Measurements from ENCODE around the gene PRUNE2. TPM values are rescaled to one million over a fixed set of nuclear protein-coding genes. Genes with fewer than 3 reads are reported as not detected.

PRUNE2 gene
- total RNA-seq, 1 experiment from 2014 or later: 0.48 TPM

DNA sequence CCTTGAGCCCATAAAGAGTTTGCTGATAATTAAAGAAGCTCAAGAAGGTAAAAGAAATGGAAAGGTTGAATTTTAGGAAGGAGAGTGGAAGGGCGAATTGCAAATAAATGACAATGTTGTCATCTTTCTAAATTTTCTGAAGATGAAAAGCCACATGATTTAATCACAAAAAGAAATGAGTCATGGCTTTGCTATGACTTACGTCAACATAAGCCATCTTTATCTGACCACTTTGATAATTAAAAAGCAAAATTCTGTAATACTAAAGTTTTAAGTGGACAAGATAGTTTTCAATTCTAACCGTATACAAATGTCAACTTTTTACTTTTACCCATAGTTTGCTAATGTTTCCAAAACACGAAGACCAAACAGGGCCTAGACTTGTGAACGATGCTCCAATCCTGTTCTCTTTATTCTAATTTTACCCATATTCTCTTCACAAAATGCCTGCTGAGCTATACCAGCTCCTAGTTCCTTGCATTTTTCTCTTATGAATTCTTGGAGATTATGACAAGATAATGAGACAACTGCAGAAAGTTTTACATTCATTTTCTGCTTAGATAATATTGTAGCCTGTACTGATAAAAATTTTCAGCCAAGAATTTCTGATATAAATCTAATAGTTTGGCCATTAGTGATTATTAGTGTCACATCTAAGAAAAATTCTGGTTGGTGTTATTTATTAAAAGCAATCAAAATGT lies 21.8 kb upstream of the PRUNE2 start:
- Histone ChIP-seq H3K4me3 (ENCODE audit: low read length) (no peak overlapping the region), H3K36me3 (ENCODE audit: insufficient read depth, low read length) (no peaks in the 10 kb centered on the region), H3K9me2 (replicated peaks; ENCODE audit: insufficient read depth, low read length) (no peaks in the 10 kb centered on the region), H3K4me1 (ENCODE audit: low read length) (no peaks in the 10 kb centered on the region), H3K9ac (ENCODE audit: low read length) (no peak overlapping the region), H3K27ac (ENCODE audit: low read length) (no peak overlapping the region), H3K4me2 (ENCODE audit: low read depth, low read length, poor library complexity, severe bottlenecking) (no peak overlapping the region), H2AFZ (ENCODE audit: low read length) (no peak overlapping the region), H4K20me1 (ENCODE audit: insufficient read depth, low read depth, low read length) (no peaks in the 10 kb centered on the region), H3K79me2 (ENCODE audit: low read length) (no peaks in the 10 kb centered on the region), H3K9me3 (ENCODE audit: low read length) (no peaks in the 10 kb centered on the region), H3K27me3 (ENCODE audit: low read length) (no peaks in the 10 kb centered on the region)
- DNase-seq: no peak

DNA sequence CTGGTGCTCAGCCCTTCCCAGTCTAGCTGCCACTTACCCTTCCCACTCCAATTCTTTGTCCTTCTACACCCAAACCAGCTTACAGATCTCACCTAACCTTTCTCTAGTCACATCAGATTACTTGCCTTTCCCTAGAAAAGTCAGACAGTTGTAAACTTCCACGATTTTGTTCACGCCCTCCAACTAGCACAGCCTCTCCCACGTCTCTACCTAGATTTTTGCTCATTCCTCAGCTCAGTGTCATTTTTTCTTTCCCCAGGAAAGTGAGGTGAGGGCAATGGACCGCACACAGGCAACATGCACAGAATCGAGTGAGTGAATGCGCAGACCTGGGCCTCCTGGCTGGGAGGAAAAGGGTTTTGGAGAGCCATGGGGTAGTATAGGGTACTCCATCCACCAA lies 20.9 kb upstream of the PRUNE2 start:
- no peak overlapping the region for H3K4me3 ChIP-seq (ENCODE audit: low read length)
- no peaks in the 10 kb centered on the region for H4K20me1 ChIP-seq (ENCODE audit: insufficient read depth, low read depth, low read length)
- no peak for DNase-seq
- no peaks in the 10 kb centered on the region for H3K9me2 ChIP-seq (replicated peaks; ENCODE audit: insufficient read depth, low read length)
- H3K27me3 ChIP-seq (ENCODE audit: low read length): no peaks in the 10 kb centered on the region
- H3K9me3 ChIP-seq (ENCODE audit: low read length): no peaks in the 10 kb centered on the region
- no peak overlapping the region for H3K27ac ChIP-seq (ENCODE audit: low read length)
- no peak overlapping the region for H3K9ac ChIP-seq (ENCODE audit: low read length)
- no peak overlapping the region for H3K4me2 ChIP-seq (ENCODE audit: low read depth, low read length, poor library complexity, severe bottlenecking)
- H3K79me2 ChIP-seq (ENCODE audit: low read length): no peaks in the 10 kb centered on the region
- H3K36me3 ChIP-seq (ENCODE audit: insufficient read depth, low read length): no peaks in the 10 kb centered on the region
- no peak overlapping the region for H2AFZ ChIP-seq (ENCODE audit: low read length)
- H3K4me1 ChIP-seq (ENCODE audit: low read length): no peaks in the 10 kb centered on the region

DNA sequence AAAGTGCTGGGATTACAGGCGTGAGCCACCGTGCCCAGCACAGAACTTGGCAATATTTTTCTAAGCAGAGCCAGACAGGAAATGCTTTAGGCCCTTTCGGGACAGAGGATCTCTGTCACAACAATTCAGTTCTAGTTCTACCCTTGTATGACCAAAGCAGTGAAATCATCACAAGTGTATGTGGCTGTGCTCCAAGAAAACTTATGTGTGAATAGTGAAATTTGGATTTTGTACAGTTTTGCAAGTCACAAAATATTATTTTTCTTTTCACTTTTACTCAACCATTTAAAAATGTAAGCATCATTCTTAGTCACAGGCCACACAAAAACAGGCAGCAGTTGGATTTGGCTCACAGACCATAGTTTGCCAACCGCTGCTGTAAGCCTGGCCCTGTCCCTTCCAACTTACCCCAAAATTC lies 20.4 kb upstream of the PRUNE2 start:
- Histone ChIP-seq H3K27ac (ENCODE audit: low read length) (no peak overlapping the region), H3K27me3 (ENCODE audit: low read length) (no peaks in the 10 kb centered on the region), H3K9ac (ENCODE audit: low read length) (no peak overlapping the region), H3K9me3 (ENCODE audit: low read length) (no peaks in the 10 kb centered on the region), H3K36me3 (ENCODE audit: insufficient read depth, low read length) (no peaks in the 10 kb centered on the region), H3K9me2 (replicated peaks; ENCODE audit: insufficient read depth, low read length) (no peaks in the 10 kb centered on the region), H3K4me1 (ENCODE audit: low read length) (no peaks in the 10 kb centered on the region), H4K20me1 (ENCODE audit: insufficient read depth, low read depth, low read length) (no peaks in the 10 kb centered on the region), H3K4me2 (ENCODE audit: low read depth, low read length, poor library complexity, severe bottlenecking) (no peak overlapping the region), H3K4me3 (ENCODE audit: low read length) (no peak overlapping the region), H3K79me2 (ENCODE audit: low read length) (no peaks in the 10 kb centered on the region), H2AFZ (ENCODE audit: low read length) (no peak overlapping the region)
- DNase-seq: no peak

GRCh38 chr9:76921165-76921564 lies 15.3 kb upstream of the PRUNE2 start:
- Histone ChIP-seq H3K9me3 (ENCODE audit: low read length) (no peaks in the 10 kb centered on the region), H3K4me2 (ENCODE audit: low read depth, low read length, poor library complexity, severe bottlenecking) (no peak overlapping the region), H3K27ac (ENCODE audit: low read length) (no peak overlapping the region), H3K36me3 (ENCODE audit: insufficient read depth, low read length) (no peaks in the 10 kb centered on the region), H3K79me2 (ENCODE audit: low read length) (no peaks in the 10 kb centered on the region), H2AFZ (ENCODE audit: low read length) (no peak overlapping the region), H4K20me1 (ENCODE audit: insufficient read depth, low read depth, low read length) (no peaks in the 10 kb centered on the region), H3K4me3 (ENCODE audit: low read length) (no peak overlapping the region), H3K9ac (ENCODE audit: low read length) (no peak overlapping the region), H3K27me3 (ENCODE audit: low read length) (no peaks in the 10 kb centered on the region), H3K4me1 (ENCODE audit: low read length) (no peaks in the 10 kb centered on the region), H3K9me2 (replicated peaks; ENCODE audit: insufficient read depth, low read length) (no peaks in the 10 kb centered on the region)
- no peak for DNase-seq

DNA sequence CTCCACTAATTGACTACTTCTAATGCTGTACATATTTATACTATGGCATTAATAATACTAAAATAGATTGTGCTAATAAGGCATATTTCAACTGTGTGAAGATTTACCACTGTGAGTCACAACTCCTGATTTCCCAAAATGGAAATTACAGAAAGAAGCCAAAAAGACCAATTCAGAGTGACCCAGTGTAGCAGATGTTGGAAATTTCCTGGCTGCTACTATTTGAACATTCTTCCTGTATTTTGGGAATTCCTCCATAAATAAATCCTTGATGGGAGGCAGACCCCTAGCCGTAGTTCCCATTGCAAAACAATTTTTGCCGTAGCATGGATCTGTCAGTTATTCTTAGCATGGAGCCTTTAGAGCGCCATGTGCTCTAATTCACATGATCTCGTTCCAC lies 11.4 kb upstream of the PRUNE2 start:
- H3K9me3 ChIP-seq (ENCODE audit: low read length): no peaks in the 10 kb centered on the region
- no peak for DNase-seq
- no peaks in the 10 kb centered on the region for H3K27me3 ChIP-seq (ENCODE audit: low read length)
- no peak overlapping the region for H3K4me2 ChIP-seq (ENCODE audit: low read depth, low read length, poor library complexity, severe bottlenecking)
- H3K79me2 ChIP-seq (ENCODE audit: low read length): no peaks in the 10 kb centered on the region
- no peaks in the 10 kb centered on the region for H3K9me2 ChIP-seq (replicated peaks; ENCODE audit: insufficient read depth, low read length)
- no peak overlapping the region for H3K9ac ChIP-seq (ENCODE audit: low read length)
- peaks cover 4% of the 10 kb centered on the region for H3K4me1 ChIP-seq (ENCODE audit: low read length)
- no peaks in the 10 kb centered on the region for H3K36me3 ChIP-seq (ENCODE audit: insufficient read depth, low read length)
- H3K27ac ChIP-seq (ENCODE audit: low read length): no peak overlapping the region
- H3K4me3 ChIP-seq (ENCODE audit: low read length): no peak overlapping the region
- H2AFZ ChIP-seq (ENCODE audit: low read length): no peak overlapping the region
- H4K20me1 ChIP-seq (ENCODE audit: insufficient read depth, low read depth, low read length): no peaks in the 10 kb centered on the region

- Histone ChIP-seq H3K9ac (ENCODE audit: low read length) (no peak overlapping the region), H3K79me2 (ENCODE audit: low read length) (no peaks in the 10 kb centered on the region), H3K4me1 (ENCODE audit: low read length) (peaks cover 4% of the 10 kb centered on the region), H3K4me3 (ENCODE audit: low read length) (no peak overlapping the region), H2AFZ (ENCODE audit: low read length) (no peak overlapping the region), H3K9me2 (replicated peaks; ENCODE audit: insufficient read depth, low read length) (no peaks in the 10 kb centered on the region), H4K20me1 (ENCODE audit: insufficient read depth, low read depth, low read length) (no peaks in the 10 kb centered on the region), H3K27me3 (ENCODE audit: low read length) (no peaks in the 10 kb centered on the region), H3K9me3 (ENCODE audit: low read length) (no peaks in the 10 kb centered on the region), H3K36me3 (ENCODE audit: insufficient read depth, low read length) (no peaks in the 10 kb centered on the region), H3K27ac (ENCODE audit: low read length) (no peak overlapping the region), H3K4me2 (ENCODE audit: low read depth, low read length, poor library complexity, severe bottlenecking) (no peak overlapping the region)
- DNase-seq: no peak
Measured at GRCh38 chr9:76916231-76916630, 10.3 kb upstream of the PRUNE2 start.

GRCh38 chr9:76913467-76913866 lies 7.6 kb upstream of the PRUNE2 start:
- H4K20me1 ChIP-seq (ENCODE audit: insufficient read depth, low read depth, low read length): no peaks in the 10 kb centered on the region
- DNase-seq: no peak
- no peak overlapping the region for H2AFZ ChIP-seq (ENCODE audit: low read length)
- no peaks in the 10 kb centered on the region for H3K9me2 ChIP-seq (replicated peaks; ENCODE audit: insufficient read depth, low read length)
- H3K4me3 ChIP-seq (ENCODE audit: low read length): no peak overlapping the region
- no peaks in the 10 kb centered on the region for H3K36me3 ChIP-seq (ENCODE audit: insufficient read depth, low read length)
- H3K9ac ChIP-seq (ENCODE audit: low read length): no peak overlapping the region
- H3K4me2 ChIP-seq (ENCODE audit: low read depth, low read length, poor library complexity, severe bottlenecking): no peak overlapping the region
- no peaks in the 10 kb centered on the region for H3K79me2 ChIP-seq (ENCODE audit: low read length)
- no peak overlapping the region for H3K27ac ChIP-seq (ENCODE audit: low read length)
- H3K9me3 ChIP-seq (ENCODE audit: low read length): no peaks in the 10 kb centered on the region
- H3K4me1 ChIP-seq (ENCODE audit: low read length): peaks cover 4% of the 10 kb centered on the region
- no peaks in the 10 kb centered on the region for H3K27me3 ChIP-seq (ENCODE audit: low read length)

- no peak overlapping the region for H3K9ac ChIP-seq (ENCODE audit: low read length)
- no peak overlapping the region for H2AFZ ChIP-seq (ENCODE audit: low read length)
- H3K9me3 ChIP-seq (ENCODE audit: low read length): no peaks in the 10 kb centered on the region
- H3K36me3 ChIP-seq (ENCODE audit: insufficient read depth, low read length): no peaks in the 10 kb centered on the region
- H3K9me2 ChIP-seq (replicated peaks; ENCODE audit: insufficient read depth, low read length): no peaks in the 10 kb centered on the region
- no peak overlapping the region for H3K4me2 ChIP-seq (ENCODE audit: low read depth, low read length, poor library complexity, severe bottlenecking)
- H3K79me2 ChIP-seq (ENCODE audit: low read length): no peaks in the 10 kb centered on the region
- peaks cover 4% of the 10 kb centered on the region for H3K4me1 ChIP-seq (ENCODE audit: low read length)
- no peak overlapping the region for H3K4me3 ChIP-seq (ENCODE audit: low read length)
- H4K20me1 ChIP-seq (ENCODE audit: insufficient read depth, low read depth, low read length): no peaks in the 10 kb centered on the region
- H3K27ac ChIP-seq (ENCODE audit: low read length): no peak overlapping the region
- no peaks in the 10 kb centered on the region for H3K27me3 ChIP-seq (ENCODE audit: low read length)
- no peak for DNase-seq
Measured at GRCh38 chr9:76912636-76913275, 6.8 kb upstream of the PRUNE2 start.

All from Karpas-422 (cell line).